Activated naive CD4-positive, alpha-beta T cell treated with anti-CD3 and anti-CD28 coated beads, Interleukin-2, amount 50 U/mL, for 24 hours (primary cell): Measurements from ENCODE around the gene TAGAP.
A peak's percentile ranks its signal among the peaks of the same experiment; 100 is the strongest.
"Not testable (repeated sequence)": the region's sequence is repeated elsewhere in the genome, so short reads cannot be mapped to it uniquely, and the experiment has no call there.

Experiments used
- H3K27ac Mint-ChIP-seq: one replicate; pipeline ENCODE4 v1.8.0; 2021; ENCODE audit warnings: mild to moderate bottlenecking, mixed read lengths
- H3K27me3 Mint-ChIP-seq: one replicate; pipeline ENCODE4 v1.8.0; 2021; ENCODE audit warnings: mixed read lengths
- H3K36me3 Mint-ChIP-seq: one replicate; pipeline ENCODE4 v1.8.0; 2021; ENCODE audit warnings: mixed read lengths
- H3K4me1 Mint-ChIP-seq: one replicate; pipeline ENCODE4 v1.8.0; 2021; ENCODE audit warnings: mixed read lengths
- H3K4me3 Mint-ChIP-seq: one replicate; pipeline ENCODE4 v1.8.0; 2021; ENCODE audit warnings: mild to moderate bottlenecking, mixed read lengths
- H3K9me3 Mint-ChIP-seq: one replicate; pipeline ENCODE4 v1.8.0; 2021; ENCODE audit warnings: mixed read lengths

The TAGAP gene

GRCh38 chr6:159013229-159013628, 31.6 kb downstream of the TAGAP start:
- Mint-ChIP-seq H3K36me3 (peaks cover 5% of the 10 kb centered on the region), H3K27ac (no peak overlapping the region), H3K4me3 (no peak overlapping the region), H3K9me3 (no peaks in the 10 kb centered on the region), H3K27me3 (no peaks in the 10 kb centered on the region), H3K4me1 (peaks cover 68% of the 10 kb centered on the region)

- Mint-ChIP-seq H3K36me3 (peaks cover 5% of the 10 kb centered on the region), H3K9me3 (no peaks in the 10 kb centered on the region), H3K4me1 (peaks cover 59% of the 10 kb centered on the region), H3K27me3 (no peaks in the 10 kb centered on the region), H3K4me3 (no peak overlapping the region), H3K27ac (no peak overlapping the region)
Measured at GRCh38 chr6:159012201-159012600, 32.6 kb downstream of the TAGAP start.

- H3K4me1 Mint-ChIP-seq, result peaks cover 50% of the 10 kb centered on the region
- H3K27ac Mint-ChIP-seq, H3K27me3 Mint-ChIP-seq, H3K4me3 Mint-ChIP-seq, H3K36me3 Mint-ChIP-seq, H3K9me3 Mint-ChIP-seq: not testable (repeated sequence)
Measured at GRCh38 chr6:159010037-159010612, 34.7 kb downstream of the TAGAP start.

DNA sequence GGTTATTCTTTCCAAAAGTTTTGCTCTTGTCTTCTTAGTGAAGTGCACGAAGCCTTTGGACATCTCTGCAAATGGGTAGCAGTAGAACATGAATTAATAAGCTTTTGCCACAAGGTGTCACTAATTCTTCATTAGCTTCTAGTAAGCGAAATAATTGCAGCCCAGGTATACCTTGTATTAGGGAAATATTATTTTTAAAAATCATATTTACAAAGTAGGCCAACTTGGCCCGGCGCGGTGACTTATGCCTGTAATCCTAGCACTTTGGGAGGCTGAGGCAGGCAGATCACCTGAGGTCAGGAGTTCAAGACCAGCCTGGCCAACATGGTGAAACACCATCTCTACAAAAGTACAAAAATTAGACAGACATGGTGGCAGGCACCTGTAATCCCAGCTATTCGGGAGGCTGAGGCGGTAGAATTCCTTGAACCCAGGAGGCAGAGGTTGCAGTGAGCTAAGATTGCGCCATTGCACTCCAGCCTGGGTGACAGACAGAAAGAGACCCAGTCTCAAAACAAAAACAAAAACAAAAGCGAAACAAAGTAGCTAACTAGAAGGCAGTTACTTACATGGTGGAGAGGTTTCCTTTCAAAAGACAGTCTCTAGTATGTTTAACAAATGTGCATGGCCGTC, 36.0 kb downstream of the TAGAP start:
- Mint-ChIP-seq H3K4me3 (no peak overlapping the region), H3K27me3 (no peaks in the 10 kb centered on the region), H3K36me3 (peaks cover 5% of the 10 kb centered on the region), H3K9me3 (no peaks in the 10 kb centered on the region), H3K27ac (peak overlapping the region; percentile 32), H3K4me1 (peaks cover 40% of the 10 kb centered on the region)

DNA sequence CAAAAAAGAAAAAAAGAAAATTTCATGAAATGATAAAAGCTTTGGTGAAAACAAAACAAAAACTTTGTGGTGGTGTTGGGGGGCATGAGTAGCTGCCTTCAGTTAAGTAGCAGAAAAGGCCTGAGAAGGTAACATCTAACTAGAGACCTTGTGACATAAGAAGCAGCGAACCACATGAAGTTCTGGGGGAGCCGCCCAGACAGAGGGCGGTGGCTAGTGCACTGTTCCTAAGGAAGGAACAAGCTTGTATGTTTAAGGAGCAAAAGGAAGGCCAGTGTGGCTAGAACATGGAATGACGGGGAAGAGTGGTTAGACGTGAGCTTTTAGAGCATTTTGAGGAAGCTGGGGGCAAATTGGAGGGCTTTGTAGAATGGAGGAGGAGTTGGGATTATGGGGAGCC, 37.3 kb downstream of the TAGAP start:
- H3K27ac Mint-ChIP-seq, result no peak overlapping the region
- H3K27me3 Mint-ChIP-seq, result no peaks in the 10 kb centered on the region
- H3K9me3 Mint-ChIP-seq, result no peaks in the 10 kb centered on the region
- H3K4me1 Mint-ChIP-seq, result peaks cover 34% of the 10 kb centered on the region
- peaks cover 8% of the 10 kb centered on the region for H3K36me3 Mint-ChIP-seq
- no peak overlapping the region for H3K4me3 Mint-ChIP-seq

- no peaks in the 10 kb centered on the region for H3K27me3 Mint-ChIP-seq
- no peak overlapping the region for H3K4me3 Mint-ChIP-seq
- peaks cover 4% of the 10 kb centered on the region for H3K36me3 Mint-ChIP-seq
- no peak overlapping the region for H3K27ac Mint-ChIP-seq
- H3K9me3 Mint-ChIP-seq, result no peaks in the 10 kb centered on the region
- H3K4me1 Mint-ChIP-seq, result peaks cover 34% of the 10 kb centered on the region
Measured at GRCh38 chr6:159005436-159005835, 39.4 kb downstream of the TAGAP start.

- Mint-ChIP-seq H3K4me1 (peaks cover 29% of the 10 kb centered on the region), H3K36me3 (peaks cover 4% of the 10 kb centered on the region), H3K4me3 (no peak overlapping the region), H3K27ac (no peak overlapping the region), H3K27me3 (no peaks in the 10 kb centered on the region), H3K9me3 (no peaks in the 10 kb centered on the region)
Measured at GRCh38 chr6:159004592-159004991, 40.2 kb downstream of the TAGAP start.

- no peak overlapping the region for H3K27ac Mint-ChIP-seq
- H3K4me3 Mint-ChIP-seq, result no peak overlapping the region
Measured at GRCh38 chr6:159002432-159003155, 42.2 kb downstream of the TAGAP start.

DNA sequence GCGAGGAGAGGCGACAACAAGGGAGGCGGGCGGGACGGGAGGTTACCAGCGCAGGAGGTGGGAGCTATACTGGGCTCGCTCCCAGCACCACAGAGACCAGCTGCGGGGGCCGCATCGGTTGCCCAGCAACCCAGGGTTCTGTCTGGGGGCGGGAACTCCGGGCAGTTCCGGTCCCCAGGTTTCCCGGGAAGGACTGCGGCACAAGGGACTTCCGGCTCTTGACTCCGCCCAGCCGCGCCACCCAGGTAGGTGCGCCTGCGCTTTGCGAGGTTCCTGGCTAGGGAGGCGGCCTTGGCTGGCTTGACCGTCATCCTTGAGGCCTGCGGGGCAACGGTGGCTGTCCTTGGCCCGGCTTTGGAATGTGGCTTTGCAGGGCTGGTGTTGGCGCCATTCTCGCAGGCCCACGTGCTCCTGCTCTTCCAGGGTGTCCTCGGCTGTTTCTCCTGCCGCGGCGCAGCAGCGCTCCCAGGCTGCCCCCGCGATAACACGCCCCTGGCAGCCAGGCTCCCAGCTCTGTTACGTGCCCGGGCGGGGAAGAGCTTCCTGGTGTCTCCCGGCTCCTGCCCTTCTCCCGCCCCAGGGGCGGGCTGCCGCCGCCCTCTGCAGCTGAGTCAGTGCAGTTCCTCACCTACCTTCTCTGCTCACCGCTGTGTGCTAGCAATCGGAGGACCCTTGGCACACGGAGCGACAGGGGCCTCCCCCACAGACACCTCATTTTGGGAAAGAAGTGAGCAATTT, 45.0 kb downstream of the TAGAP start, which contains the start of gene RSPH3:
TSS of gene RSPH3 (minus strand) at position 537 of the 738 bp plus-strand sequence. CDS start 652 bp downstream, outside the sequence.
- Mint-ChIP-seq H3K27ac (peak within 1 kb of the TSS; percentile 96), H3K4me3 (peak within 1 kb of the TSS; percentile 95), H3K27me3 (no peaks in the 10 kb centered on the region), H3K4me1 (peaks cover 44% of the 10 kb centered on the region), H3K36me3 (peaks cover 9% of the 10 kb centered on the region), H3K9me3 (peaks cover 5% of the 10 kb centered on the region)

More at GRCh38 chr6:159002432-159003155, 42.2 kb downstream of the TAGAP start:
- Mint-ChIP-seq H3K36me3 (peaks cover 4% of the 10 kb centered on the region), H3K9me3 (no peaks in the 10 kb centered on the region), H3K27me3 (no peaks in the 10 kb centered on the region), H3K4me1 (peaks cover 27% of the 10 kb centered on the region)

GRCh38 chr6:158999154-158999665, 45.6 kb downstream of the TAGAP start:
- no peaks in the 10 kb centered on the region for H3K27me3 Mint-ChIP-seq
- H3K4me1 Mint-ChIP-seq, result peaks cover 46% of the 10 kb centered on the region
- H3K4me3 Mint-ChIP-seq, result peak overlapping the region; percentile 95
- peaks cover 9% of the 10 kb centered on the region for H3K36me3 Mint-ChIP-seq
- H3K27ac Mint-ChIP-seq, result peak overlapping the region; percentile 96
- H3K9me3 Mint-ChIP-seq, result peaks cover 5% of the 10 kb centered on the region

GRCh38 chr6:158996856-158997255, 47.9 kb downstream of the TAGAP start:
- H3K4me1 Mint-ChIP-seq, result peaks cover 36% of the 10 kb centered on the region

DNA sequence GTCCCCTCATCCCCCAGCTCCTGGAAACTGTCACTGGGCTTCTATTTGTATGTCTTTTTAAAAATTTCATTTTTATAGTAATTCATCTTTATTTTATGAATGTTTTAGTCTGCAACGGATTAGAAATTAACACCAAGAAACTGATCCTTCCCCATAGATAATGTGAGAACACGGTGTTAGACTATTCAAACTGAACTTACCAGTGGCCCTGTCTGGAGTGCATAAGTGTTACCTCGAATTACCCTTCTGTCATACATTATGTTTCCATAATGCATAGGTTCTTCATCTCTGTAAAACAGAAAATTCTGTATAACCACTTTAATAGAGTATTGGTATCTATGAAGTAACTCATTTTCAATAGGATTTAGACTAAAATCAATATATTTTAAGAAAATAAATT, 51.2 kb downstream of the TAGAP start:
- Mint-ChIP-seq H3K36me3 (peaks cover 12% of the 10 kb centered on the region), H3K27ac (no peak overlapping the region), H3K9me3 (peaks cover 16% of the 10 kb centered on the region), H3K4me1 (peaks cover 34% of the 10 kb centered on the region), H3K27me3 (no peaks in the 10 kb centered on the region), H3K4me3 (no peak overlapping the region)

More at GRCh38 chr6:158996856-158997255, 47.9 kb downstream of the TAGAP start:
- Mint-ChIP-seq H3K27me3 (no peaks in the 10 kb centered on the region), H3K9me3 (peaks cover 5% of the 10 kb centered on the region), H3K27ac (no peak overlapping the region), H3K4me3 (no peak overlapping the region), H3K36me3 (peaks cover 5% of the 10 kb centered on the region)

GRCh38 chr6:158991017-158991723, 53.6 kb downstream of the TAGAP start:
- Mint-ChIP-seq H3K9me3 (peaks cover 21% of the 10 kb centered on the region), H3K27ac (peak overlapping the region; percentile 87), H3K4me3 (peak overlapping the region; percentile 35), H3K4me1 (peaks cover 36% of the 10 kb centered on the region), H3K27me3 (no peaks in the 10 kb centered on the region), H3K36me3 (peaks cover 16% of the 10 kb centered on the region)

DNA sequence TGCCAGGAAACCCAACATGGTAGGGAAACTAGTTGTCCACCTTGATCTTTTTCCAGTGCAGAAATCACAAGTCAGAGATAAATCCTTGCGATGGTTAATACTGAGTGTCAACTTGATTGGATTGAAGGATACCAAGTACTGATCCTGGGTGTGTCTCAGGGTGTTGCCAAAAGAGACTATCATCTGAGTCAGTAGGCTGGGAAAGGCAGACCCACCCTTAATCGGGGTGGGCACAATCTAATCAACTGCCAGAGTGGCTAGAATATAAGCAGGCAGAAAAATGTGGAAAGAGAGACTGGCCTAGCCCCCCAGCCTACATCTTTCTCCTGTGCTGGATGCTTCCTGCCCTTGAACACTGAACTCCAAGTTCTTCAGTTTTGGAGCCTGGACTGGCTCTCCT, 55.1 kb downstream of the TAGAP start:
- not testable (repeated sequence) for H3K27me3 Mint-ChIP-seq, H3K4me3 Mint-ChIP-seq, H3K27ac Mint-ChIP-seq
- Mint-ChIP-seq H3K9me3 (peaks cover 16% of the 10 kb centered on the region), H3K4me1 (peaks cover 23% of the 10 kb centered on the region), H3K36me3 (peaks cover 11% of the 10 kb centered on the region)

DNA sequence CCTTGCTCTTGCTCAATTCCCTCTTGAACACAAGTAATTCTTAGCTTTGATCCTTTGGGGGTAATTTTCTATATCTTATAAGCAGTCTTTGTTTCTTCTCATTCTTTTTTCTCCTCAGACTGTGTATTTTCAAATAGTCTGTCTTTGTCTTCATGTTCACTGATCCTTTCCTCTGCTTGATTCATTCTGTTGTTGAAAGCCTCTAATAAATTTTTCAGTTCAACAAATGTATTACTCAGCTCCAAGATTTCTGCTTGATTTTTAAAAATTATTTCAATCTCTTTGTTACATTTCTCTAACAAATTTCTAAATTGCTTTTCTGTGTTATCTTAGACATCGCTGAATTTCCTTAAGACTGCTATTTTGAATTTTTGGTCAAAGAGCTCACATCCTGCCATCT, 56.3 kb downstream of the TAGAP start:
- peaks cover 23% of the 10 kb centered on the region for H3K4me1 Mint-ChIP-seq
- H3K9me3 Mint-ChIP-seq, result peaks cover 16% of the 10 kb centered on the region
- peaks cover 11% of the 10 kb centered on the region for H3K36me3 Mint-ChIP-seq
- no peak overlapping the region for H3K4me3 Mint-ChIP-seq
- no peak overlapping the region for H3K27ac Mint-ChIP-seq
- H3K27me3 Mint-ChIP-seq, result no peaks in the 10 kb centered on the region
